Activated CD4-positive, CD25-positive, alpha-beta regulatory T cell (primary cell): ENCODE data around the gene ELK3.
A peak's percentile ranks its signal among the peaks of the same experiment; 100 is the strongest.

ENCODE experiments used
- DNase-seq, 4 experiments: peaks; one replicate each; lab custom pipeline; 2025; lab: John Stamatoyannopoulos, UW

The ELK3 gene

DNA sequence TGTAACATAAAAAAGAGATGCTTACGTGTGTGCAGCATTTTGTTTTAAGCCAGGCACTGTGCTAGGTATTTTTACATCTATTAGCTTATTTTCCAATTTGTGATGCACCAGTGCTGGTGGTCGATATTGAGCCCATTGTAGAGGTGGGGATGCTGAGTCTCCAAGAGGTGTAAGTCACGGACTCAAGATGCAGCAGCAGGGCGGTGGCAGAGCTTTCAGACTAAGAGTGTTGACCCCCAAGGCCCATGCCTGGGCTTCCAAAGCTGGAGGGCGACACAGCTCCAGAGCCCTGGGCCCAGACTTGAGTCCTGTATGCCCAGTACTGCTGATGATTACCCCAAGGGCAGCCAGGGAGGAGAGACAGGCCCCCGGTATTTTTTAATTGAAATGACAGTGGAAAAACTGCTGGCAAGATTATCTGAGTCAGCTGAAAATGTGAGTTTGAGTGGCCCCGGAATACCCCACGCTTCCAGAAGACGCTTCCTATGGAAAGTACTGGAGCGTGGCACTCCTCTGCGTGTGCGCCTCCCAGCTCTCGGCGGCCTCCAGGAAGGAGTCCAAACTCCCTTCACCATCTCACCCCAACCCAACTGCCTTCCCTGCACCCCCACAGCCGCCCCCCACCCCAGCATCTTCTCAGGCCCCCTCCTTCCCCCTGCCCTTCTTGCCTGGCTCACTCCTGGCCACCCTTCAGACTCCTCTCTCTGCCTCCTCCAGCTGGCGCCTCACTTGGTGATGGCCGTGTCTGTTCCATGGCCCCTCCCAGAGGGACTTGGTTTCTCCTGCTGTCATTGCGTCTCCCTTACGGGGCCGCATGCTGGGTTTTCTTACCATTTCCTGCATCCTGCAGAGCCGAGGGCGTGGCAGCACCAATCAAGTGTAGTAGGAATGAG is 40.7 kb downstream of the ELK3 start:
- DNase-seq: no peak

DNA sequence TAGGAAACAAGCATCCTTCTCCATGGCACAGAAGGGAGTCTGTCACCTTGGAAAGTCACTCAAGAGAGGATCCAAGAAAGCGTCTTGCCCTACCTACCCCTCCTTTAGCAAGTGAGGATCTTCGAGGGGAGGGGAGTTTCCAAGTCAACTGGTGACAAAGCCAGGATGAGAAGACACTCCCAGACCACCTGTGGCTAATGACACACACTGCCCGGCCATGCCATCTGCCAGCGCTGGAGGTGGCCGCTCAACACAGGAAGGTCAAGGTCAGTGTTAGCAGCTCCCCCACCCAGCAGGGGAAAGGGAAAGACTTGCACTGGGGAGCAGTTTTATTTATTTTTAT is 41.3 kb downstream of the ELK3 start:
- no peak for DNase-seq

GRCh38 chr12:96236221-96236822 is 42.1 kb downstream of the ELK3 start:
- DNase-seq: no peak

- DNase-seq: no peak
Observed at GRCh38 chr12:96237035-96237434, 42.9 kb downstream of the ELK3 start.

DNA sequence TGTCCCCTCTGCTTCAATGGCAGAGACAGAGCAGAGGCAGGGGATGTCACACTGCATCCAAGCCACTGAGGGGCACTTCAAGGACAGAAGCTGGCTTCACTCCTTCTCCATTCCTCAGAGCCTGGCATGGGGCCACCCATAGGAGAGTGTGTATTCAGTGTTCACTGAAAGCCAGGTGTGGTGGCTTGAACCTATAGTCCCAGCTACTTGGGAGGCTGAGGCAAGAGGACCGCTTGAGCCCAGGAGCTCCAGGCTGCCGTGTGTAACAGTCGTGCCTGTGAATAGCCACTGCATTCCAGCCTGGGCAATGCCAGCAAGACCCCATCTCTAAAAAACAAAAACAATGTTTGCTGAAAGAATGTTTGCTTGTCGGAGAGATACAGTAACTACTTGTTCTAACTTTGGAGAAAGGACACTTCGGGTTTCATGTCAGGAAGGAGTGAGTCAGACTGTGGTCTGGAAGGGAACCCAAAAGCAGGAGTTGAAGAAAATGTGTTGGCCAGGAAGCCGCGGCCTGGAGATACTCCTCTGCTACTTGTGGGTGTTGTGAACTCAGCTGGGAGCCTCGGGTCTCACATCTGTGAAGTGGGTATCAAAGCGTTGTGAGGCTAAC is 43.4 kb downstream of the ELK3 start:
- DNase-seq: no peak

GRCh38 chr12:96238336-96239047 is 44.3 kb downstream of the ELK3 start:
- no peak for DNase-seq

- no peak for DNase-seq
Observed at GRCh38 chr12:96239711-96240635, 45.8 kb downstream of the ELK3 start.

DNA sequence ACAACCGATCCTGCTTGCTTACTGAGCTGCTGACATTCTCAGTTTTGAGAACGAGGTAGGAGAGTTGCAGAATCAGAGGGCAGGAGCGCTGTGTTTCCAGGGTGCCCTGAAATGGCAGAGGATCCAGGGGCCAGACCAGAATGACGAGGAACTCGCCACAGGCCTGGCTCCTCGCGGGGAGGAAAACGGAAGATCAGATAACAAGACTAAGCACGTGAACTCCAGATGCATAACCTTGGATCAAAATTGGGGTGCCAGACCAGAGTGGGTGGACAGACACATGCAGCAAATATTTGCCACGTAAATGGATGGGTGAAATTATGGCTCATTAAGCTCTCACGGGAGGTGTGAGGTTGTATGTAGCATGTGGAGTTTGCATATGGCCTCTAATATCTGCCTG is 46.5 kb downstream of the ELK3 start:
- no peak for DNase-seq

GRCh38 chr12:96241431-96241830 is 47.3 kb downstream of the ELK3 start:
- no peak for DNase-seq

DNA sequence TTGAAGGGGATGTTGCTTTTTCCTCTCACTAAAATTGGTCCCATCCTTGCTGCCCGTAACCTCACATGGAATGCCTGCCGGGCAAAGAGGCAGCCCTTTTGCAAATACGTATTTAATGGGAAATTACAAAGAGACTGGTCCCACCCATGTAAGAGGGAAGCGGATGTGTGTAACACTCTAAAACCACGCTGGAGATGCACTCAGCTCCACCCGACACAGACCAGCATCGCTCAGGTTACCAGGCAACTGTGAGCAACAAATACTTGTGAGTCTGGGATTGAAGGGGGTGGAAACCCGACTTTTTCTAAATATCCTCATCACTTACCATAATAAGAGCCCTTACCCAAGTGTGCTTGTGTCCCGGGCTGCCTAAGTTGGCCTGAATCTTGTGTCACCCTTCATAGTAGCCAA is 47.7 kb downstream of the ELK3 start:
- DNase-seq: peak in 1 of 4 experiments; percentile 16

- no peak for DNase-seq
Observed at GRCh38 chr12:96242597-96242996, 48.4 kb downstream of the ELK3 start.

DNA sequence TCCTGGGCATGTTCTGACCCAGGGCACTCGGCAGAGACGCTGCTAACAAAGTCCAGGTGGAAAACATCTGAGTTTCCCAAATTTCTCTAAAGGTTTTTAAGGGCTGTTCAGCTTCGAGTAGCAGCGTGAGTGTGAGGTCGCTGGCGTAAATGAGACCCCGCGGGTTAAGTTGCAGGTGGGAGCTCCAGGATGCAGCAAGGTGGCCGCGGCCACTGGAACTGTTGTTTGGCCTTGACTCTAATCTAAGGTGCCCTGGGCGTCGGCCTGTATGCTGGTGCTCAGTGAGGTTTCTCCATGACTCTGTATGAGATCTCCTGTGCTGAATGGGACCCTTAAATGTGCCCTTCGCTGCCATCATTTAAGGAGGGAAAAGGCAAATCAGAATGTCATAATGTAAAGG is 50.7 kb downstream of the ELK3 start:
- no peak for DNase-seq

GRCh38 chr12:96246926-96247505 is 52.8 kb downstream of the ELK3 start:
- no peak for DNase-seq

GRCh38 chr12:96247563-96247962 is 53.4 kb downstream of the ELK3 start:
- DNase-seq: no peak

DNA sequence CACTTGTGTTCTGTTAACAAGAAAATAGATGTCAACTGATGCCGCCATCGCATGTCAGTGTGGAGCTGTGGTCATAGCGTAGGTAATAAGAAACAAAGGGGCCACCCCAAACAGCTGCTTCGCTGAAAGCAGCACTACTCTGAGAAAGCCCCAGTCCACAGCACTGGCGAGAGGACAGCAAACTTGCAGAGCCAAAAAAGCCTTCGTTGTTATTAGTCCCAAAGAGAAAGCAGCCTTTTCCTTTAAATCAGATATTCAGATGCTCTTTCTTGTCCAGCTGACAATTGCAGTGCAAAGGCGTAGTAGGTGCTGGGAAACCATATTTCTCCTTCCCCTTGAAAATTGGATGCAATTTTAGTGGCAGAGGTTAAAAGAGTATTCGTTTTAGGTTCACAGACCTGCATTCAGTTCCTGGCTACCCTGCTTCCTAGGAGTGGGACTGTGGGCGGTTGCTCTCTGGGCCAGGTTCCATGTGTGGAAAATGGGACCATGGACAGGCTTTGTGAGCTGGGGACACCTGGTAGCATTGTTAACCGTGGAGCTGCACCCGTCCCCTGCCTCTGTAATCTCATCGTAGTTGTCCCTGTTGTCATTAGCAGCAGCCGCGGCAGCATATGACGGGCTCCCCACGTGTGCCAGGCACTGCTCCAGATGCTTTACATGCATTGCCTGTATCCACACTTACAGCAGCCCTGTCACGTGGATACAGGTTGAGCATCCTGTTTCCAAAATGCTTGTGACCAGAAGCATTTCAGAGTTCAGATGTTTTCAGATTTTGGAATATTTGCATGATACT is 54.2 kb downstream of the ELK3 start:
- no peak for DNase-seq

- no peak for DNase-seq
Observed at GRCh38 chr12:96249196-96250118, 55.3 kb downstream of the ELK3 start.

DNA sequence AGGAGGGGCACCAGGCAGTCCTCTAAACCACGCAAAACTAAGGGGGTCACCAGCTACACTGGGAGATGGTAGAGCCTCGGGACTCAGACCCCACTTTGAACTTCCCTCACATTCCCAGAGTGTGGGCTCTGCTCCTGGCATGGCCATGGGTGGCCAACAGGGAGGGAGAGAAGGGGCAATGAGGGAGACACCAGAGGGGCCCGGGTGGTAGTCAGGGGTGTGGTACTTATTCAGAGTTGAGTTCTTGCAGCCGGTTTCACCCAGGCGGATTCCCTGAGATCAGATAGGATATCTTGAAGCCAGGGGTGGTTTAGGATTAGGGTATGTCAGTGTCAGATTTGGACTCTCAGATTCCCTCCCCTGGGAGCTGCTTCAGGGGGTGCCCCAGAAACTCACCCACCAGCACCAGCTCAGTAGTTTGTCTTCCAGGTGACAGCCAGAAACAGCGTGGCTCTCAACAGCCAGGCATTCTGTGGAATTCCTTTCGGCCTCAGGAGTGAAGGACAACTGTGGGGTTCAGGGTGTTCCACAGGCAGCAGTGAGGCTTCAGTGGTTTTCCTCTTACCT is 56.0 kb downstream of the ELK3 start:
- no peak for DNase-seq

- DNase-seq: no peak
Observed at GRCh38 chr12:96255077-96255476, 60.9 kb downstream of the ELK3 start.
